ENCODE measurements around the gene PTPN14.

PTPN14 gene

DNA sequence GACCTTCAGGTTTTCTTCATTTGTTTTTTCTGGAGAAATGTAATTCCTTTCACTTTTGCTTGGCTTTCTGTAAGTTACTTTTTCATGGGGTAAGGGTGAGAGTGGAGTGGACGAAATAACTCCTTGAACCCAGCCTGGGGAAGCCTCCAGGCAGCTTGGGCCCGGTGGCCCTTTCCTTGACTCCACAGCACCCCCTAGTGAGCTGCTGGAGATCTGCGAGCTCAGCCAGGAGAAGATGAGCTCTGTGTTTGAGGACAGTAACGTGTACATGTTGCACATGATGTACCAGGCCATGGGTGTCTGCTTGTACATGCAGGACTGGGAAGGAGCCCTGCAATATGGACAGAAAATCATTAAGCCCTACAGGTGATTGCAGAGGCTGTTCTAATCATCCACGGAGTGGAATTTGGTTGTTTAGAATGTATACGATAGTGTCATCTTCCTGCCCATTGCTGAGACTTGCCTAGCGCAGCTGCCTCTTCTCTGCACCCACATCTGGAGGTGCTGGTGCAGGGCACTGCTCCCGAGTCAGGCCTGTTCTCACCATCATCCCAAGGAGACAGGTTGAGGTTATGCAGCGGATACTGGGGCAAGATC is 219.5 kb downstream of the PTPN14 start:
- peak; percentile 30 to 38 for DNase-seq (ENCODE audit: low read depth in 2 of 2)

- DNase-seq (ENCODE audit: low read depth in 2 of 2) = no peak
Measured at GRCh38 chr1:214331180-214331579, 220.2 kb downstream of the PTPN14 start.

- DNase-seq (ENCODE audit: low read depth in 2 of 2) = no peak
Measured at GRCh38 chr1:214330715-214331114, 220.7 kb downstream of the PTPN14 start.

GRCh38 chr1:214330222-214330621 is 221.2 kb downstream of the PTPN14 start:
- DNase-seq (ENCODE audit: low read depth in 2 of 2) = no peak

GRCh38 chr1:214329470-214330220 is 221.8 kb downstream of the PTPN14 start:
- DNase-seq (ENCODE audit: low read depth in 2 of 2) = no peak

DNA sequence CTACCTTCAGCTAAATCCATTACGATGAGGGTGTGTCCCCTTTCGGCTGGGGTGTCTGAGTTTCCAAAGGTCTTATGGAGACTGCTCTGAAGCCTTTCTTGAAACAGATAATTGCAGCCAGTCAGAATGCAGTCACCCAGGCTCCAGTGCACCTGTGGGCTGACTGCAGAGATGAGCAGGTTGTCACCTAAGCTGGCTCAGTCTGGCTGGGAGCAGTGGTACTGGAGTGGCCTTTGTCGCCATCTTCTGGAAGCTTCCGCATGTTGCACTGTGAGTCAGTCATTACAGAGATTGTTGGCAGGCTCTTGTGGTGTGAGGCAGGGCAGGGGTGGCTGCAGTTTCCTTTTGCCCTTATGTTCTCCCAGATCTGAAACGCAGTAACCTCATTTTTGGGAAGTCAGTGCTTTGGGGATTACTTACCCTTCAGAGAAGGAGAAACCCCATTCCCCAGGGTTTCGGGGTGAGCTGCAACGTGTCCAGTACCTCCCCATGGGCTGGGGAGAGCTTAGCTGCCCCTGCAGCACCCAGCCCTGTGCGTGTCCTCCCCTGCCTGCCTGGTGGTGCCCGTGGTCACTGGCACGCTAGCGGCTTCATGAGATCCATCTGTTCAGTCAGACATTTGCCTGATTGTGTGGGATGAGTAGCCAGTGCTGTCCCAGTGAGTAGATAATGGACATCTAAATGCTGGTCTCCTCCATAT is 222.5 kb downstream of the PTPN14 start:
- DNase-seq (ENCODE audit: low read depth in 2 of 2) = peak; percentile 47 to 59

- no peak for DNase-seq (ENCODE audit: low read depth in 2 of 2)
Measured at GRCh38 chr1:214327514-214327913, 223.9 kb downstream of the PTPN14 start.

DNA sequence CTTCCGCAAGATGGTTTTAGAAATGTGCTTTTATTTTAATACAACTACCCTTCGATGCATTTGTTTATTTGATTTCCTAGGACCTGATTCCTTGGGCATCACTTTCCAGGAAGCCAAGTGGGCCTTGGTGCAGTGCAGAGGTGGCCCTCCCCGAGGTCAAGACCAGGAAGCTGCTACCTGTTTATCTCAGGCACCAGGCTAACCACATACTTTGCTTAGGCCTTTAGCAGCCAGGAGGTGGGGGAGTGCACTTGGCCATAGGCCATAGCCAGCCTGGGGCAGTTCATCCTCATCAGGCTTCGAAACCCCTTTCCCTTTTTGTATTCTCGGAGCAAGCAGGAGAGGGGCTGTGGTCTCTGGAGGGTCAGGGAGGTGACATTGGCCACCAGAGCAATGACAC is 225.0 kb downstream of the PTPN14 start:
- DNase-seq (ENCODE audit: low read depth in 2 of 2) = no peak

- no peak for DNase-seq (ENCODE audit: low read depth in 2 of 2)
Measured at GRCh38 chr1:214324896-214325800, 226.3 kb downstream of the PTPN14 start.

DNA sequence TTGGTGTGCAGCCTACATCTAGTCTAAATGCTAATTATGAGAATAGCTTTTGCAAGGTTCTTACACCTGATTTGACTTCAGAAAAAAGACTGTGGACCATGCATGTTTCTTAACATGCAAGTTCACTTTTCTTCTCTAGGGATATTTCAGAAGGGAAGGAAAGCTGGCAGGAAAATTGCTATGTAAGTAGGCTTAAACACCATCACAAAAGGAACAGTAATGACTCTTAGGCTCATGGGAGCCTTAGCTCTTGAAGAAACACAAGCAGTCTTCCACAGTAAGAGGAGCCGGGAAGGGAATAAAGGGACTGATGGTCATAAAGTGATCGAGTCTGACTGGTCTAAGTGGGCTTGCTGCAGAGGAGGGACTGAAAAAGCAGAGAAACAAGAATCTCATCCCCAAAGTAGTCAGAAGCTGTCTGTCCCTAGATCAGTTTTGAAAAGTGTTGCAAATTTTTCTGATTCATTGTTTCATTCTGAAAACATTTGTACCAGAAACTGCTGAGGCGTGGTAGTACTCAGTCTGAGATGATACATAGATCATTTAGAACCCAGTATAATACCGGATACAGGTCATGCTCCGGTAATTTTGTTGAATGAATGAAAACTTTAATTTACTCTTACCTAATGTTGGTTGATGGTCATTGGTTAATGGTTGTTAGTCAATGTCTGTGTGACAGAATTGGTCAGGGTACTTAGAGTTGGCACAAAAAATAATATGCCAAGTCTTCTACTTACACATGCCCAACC is 229.5 kb downstream of the PTPN14 start:
- DNase-seq (ENCODE audit: low read depth in 2 of 2) = no peak

GRCh38 chr1:214319938-214320337 is 231.5 kb downstream of the PTPN14 start:
- no peak for DNase-seq (ENCODE audit: low read depth in 2 of 2)

GRCh38 chr1:214318956-214319736 is 232.3 kb downstream of the PTPN14 start:
- no peak for DNase-seq (ENCODE audit: low read depth in 2 of 2)

DNA sequence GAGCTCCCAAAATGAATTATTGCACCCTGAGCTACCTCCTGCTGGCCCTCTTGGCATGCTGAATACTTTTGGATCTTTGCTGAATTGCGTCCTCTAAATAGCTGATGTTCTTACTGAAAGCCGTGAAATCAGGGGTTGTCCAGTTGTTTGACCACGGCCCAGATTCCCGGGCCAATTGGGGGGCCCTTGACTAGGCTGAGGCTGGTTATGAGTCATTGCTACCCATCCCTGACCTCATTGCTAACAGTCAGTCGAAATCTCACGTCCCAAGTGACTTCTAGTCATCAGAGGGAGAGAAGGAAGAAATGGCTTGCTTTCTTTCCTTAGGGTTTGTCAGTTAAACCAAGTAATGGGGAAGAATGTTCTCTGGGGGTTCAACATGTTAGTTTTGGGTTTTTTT is 233.0 kb downstream of the PTPN14 start:
- DNase-seq (ENCODE audit: low read depth in 2 of 2) = no peak

- DNase-seq (ENCODE audit: low read depth in 2 of 2) = no peak
Measured at GRCh38 chr1:214317734-214318133, 233.7 kb downstream of the PTPN14 start.

GRCh38 chr1:214317300-214317699 is 234.1 kb downstream of the PTPN14 start:
- no peak for DNase-seq (ENCODE audit: low read depth in 2 of 2)

- no peak for DNase-seq (ENCODE audit: low read depth in 2 of 2)
Measured at GRCh38 chr1:214316593-214316992, 234.8 kb downstream of the PTPN14 start.

- no peak for DNase-seq (ENCODE audit: low read depth in 2 of 2)
Measured at GRCh38 chr1:214314178-214314843, 237.1 kb downstream of the PTPN14 start.

DNA sequence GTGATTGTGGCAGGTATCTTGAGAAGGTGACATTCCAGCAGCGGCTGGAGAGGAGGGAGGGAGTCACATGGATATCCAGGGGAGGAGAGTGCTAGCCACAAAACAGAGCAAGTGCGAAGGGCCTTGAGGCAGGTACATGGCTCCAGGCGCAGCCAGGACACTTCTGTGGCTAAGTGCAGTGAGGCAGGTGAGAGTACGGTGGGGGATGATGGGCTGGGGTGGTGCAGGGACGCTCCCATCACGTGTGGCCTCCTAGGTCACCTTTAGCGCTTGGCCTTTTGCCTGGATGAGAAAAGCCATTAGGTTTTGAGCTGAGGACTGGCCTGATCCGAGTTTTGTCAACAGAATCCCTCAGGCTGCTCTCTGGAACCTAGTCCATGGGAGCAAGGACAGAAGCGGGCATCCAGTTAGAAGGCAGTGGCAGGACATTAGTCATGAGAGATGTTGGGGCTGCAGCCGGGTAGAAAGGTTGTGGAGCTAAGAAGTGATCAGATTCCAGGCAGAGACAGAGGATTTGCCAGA is 238.8 kb downstream of the PTPN14 start:
- DNase-seq (ENCODE audit: low read depth in 2 of 2) = no peak
